ENCODE measurements around the gene PCNX1. TPM values are rescaled to one million over a fixed set of nuclear protein-coding genes. Genes with fewer than 3 reads are reported as not detected.

The PCNX1 gene
- total and polyA plus RNA-seq, 9 of the 15 experiments (the other 6 are each of a cell fraction or from before 2014, with no cell fraction given) = 0.30 to 4.5 (median 2.3) TPM

DNA sequence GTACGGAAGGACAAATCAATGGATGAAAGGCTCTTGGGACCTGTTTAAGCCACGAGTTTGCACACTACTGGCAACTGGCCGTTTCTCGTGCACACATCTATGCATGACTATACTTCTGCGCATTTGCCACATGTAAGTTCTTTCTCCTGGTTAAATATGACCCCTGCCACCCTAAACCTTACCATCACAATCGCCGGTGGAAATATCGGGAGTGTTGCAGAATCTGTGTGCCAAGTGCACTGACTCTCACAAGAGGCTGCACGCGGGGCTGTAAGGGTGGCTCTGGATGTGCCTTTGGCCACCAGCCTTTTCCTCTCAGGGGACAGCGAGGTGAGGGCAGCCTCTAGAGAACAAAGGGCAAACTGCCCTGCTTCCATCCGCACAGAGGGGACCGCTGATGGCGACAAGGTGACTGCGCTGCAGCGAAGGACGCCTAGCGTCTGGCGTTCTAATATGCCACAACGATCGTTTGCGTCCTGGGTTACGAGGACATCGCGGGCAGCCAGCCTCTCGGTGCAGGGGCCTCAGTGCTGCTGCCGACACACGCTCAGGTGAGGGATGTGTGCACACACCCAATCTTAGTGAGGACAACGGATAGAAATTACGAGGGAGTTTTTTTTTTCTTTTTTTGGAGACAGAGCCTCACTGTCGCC, 232.2 kb downstream of the PCNX1 start:
- no peaks in the 10 kb centered on the region for H3K36me3 ChIP-seq (ENCODE audit: control insufficient read depth, insufficient read depth, low read length)
- ATAC-seq (peak; percentile 28; the same call in 2 of the 3 replicates), FAIRE-seq (no peak), DNase-seq (ENCODE audit: extremely low read depth in 1 of 4, low spot score in 3 of 4) (no peak)
- H3K4me3 ChIP-seq = no peak overlapping the region
- H3K4me2 ChIP-seq (ENCODE audit: insufficient read depth, low read length) = no peak overlapping the region
- ChIA-PET POLR2A (no interaction called here), CTCF (ENCODE audit: low intra/inter-chr PET ratio) (interaction anchor here (3.1 kb wide), 1 partner anchor 614 kb away, joined by 20 read pairs; no protein-coding TSS in a partner anchor)
- no peaks in the 10 kb centered on the region for H4K20me1 ChIP-seq (replicated peaks; ENCODE audit: control insufficient read depth, insufficient read depth, low read length)
- no peak overlapping the region for H2AFZ ChIP-seq (ENCODE audit: low read depth, low read length)
- TF ChIP-seq ZNF766 (CRISPR knock-in tag; conservative IDR thresholded peaks at IDR 0.05) = no peak
- no peak for TF ChIP-seq CBFA2T2 (conservative IDR thresholded peaks at IDR 0.05)
- TF ChIP-seq TBP (optimal IDR thresholded peaks at IDR 0.05; ENCODE audit: low read depth, low read length) = no peak
- TF ChIP-seq, protein P1, sequence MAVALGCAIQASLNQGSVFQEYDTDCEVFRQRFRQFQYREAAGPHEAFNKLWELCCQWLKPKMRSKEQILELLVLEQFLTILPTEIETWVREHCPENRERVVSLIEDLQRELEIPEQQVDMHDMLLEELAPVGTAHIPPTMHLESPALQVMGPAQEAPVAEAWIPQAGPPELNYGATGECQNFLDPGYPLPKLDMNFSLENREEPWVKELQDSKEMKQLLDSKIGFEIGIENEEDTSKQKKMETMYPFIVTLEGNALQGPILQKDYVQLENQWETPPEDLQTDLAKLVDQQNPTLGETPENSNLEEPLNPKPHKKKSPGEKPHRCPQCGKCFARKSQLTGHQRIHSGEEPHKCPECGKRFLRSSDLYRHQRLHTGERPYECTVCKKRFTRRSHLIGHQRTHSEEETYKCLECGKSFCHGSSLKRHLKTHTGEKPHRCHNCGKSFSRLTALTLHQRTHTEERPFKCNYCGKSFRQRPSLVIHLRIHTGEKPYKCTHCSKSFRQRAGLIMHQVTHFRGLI (CRISPR knock-in tag; IDR thresholded peaks at IDR 0.05) = no peak
- TF ChIP-seq HNRNPUL1 (IDR thresholded peaks at IDR 0.05; ENCODE audit: low read length) = no peak
- TF ChIP-seq FOXA1 (IDR thresholded peaks at IDR 0.05; ENCODE audit: borderline replicate concordance) = no peak
- no peaks in the 10 kb centered on the region for H3K27me3 ChIP-seq (ENCODE audit: control insufficient read depth in 2 of 2, insufficient read depth in 2 of 2, low read length in 2 of 2)
- H3K9me1 ChIP-seq (ENCODE audit: control insufficient read depth, insufficient read depth, low read length) = no peaks in the 10 kb centered on the region
- in situ Hi-C loops (cut with MboI) = no loop called here
- no TSS peak for BruUV-seq (replicated peaks)
- WGBS (ENCODE audit: insufficient coverage, low coverage, missing lambda C conversion rate) = 30% methylated on average over 17 of the region's 31 CpGs
- no peak overlapping the region for H3K9ac ChIP-seq (ENCODE audit: insufficient read depth in 1 of 2, low read depth in 2 of 2, low read length in 2 of 2)
- peaks cover 0 to 12% of the 10 kb centered on the region in 2 experiments; a peak in 4 of 5 replicates for H3K4me1 ChIP-seq (replicated peaks in 1 of 2; ENCODE audit: control insufficient read depth in 2 of 2, insufficient read depth in 2 of 2, low read length in 2 of 2)
- H3K79me2 ChIP-seq (ENCODE audit: control insufficient read depth, insufficient read depth, low read length) = no peaks in the 10 kb centered on the region
- no peak overlapping the region for H3K27ac ChIP-seq (ENCODE audit: extremely low read depth, low read depth, low read length)
- no peaks in the 10 kb centered on the region for H3K9me3 ChIP-seq (replicated peaks; ENCODE audit: control insufficient read depth, insufficient read depth, low read depth, low read length)
- intact Hi-C loops (cut with micrococcal nuclease) = loop anchor here (5.0 kb wide), 3 partner anchors 183 to 713 kb away; partner anchors contain the start of gene SIPA1L1
